Esophagus muscularis mucosa (tissue), 4 donors: ENCODE results near the gene SH3BP2. TPM values are rescaled to one million over a fixed set of nuclear protein-coding genes. Genes with fewer than 3 reads are reported as not detected.
A peak's percentile ranks its signal among the peaks of the same experiment; 100 is the strongest.

Experiments used
- DNase-seq: peaks from one replicate; pipeline ENCODE4 v3.0.0-alpha.2; 2017; ENCODE audit errors: extremely low spot score
- H3K27ac ChIP-seq, 4 donors: fragments of 200-600 bp; sonication (generic); replicated peaks in 1 of 4; 1 replicate in 3 of 4; 2 replicates in 1 of 4; pipeline ENCODE4 v1.5.1; 2016 to 2019; ENCODE audit warnings: mild to moderate bottlenecking in 1 of 4
- H3K27me3 ChIP-seq, 4 donors: fragments of 200-600 bp; sonication (generic); one replicate each; pipeline versions ENCODE4 v1.5.1 to v1.6.0; 2016 to 2019
- H3K36me3 ChIP-seq, 4 donors: fragments of 200-600 bp; sonication (generic); one replicate each; pipeline ENCODE4 v1.5.1; 2016 to 2019
- H3K4me1 ChIP-seq, 4 donors: fragments of 200-600 bp; sonication (generic); one replicate each; pipeline ENCODE4 v1.5.1; 2016 to 2019
- H3K4me3 ChIP-seq, 4 donors: fragments of 200-600 bp; sonication (generic); 1 replicate in 2 of 4; 2 replicates in 2 of 4; pipeline ENCODE4 v1.5.1; 2016 to 2019; ENCODE audit warnings: mild to moderate bottlenecking in 4 of 4, moderate library complexity in 1 of 4
- H3K9me3 ChIP-seq, 4 donors: fragments of 200-600 bp; sonication (generic); 1 replicate in 3 of 4; 2 replicates in 1 of 4; pipeline ENCODE4 v1.5.1; 2016 to 2019
- CTCF ChIP-seq, 3 experiments: fragments of 200-600 bp in 2 of 3; fragments of 450-650 bp in 1 of 3; sonication (generic) in 2 of 3; IDR thresholded peaks; one replicate each; pipeline ENCODE4 v1.5.1; 2017 to 2019; ENCODE audit warnings: antibody characterized with exemption in 3 of 3, mild to moderate bottlenecking in 2 of 3, moderate library complexity in 1 of 3
- EP300 ChIP-seq: sonication (generic); formaldehyde crosslinking; IDR thresholded peaks from one replicate; pipeline ENCODE4 v1.6.1; 2017; ENCODE audit warnings: antibody characterized with exemption
- POLR2A ChIP-seq: fragments of 450-650 bp; IDR thresholded peaks from one replicate; pipeline ENCODE4 v1.6.1; 2017; ENCODE audit warnings: antibody characterized with exemption, moderate library complexity, mild to moderate bottlenecking, low read depth
- POLR2AphosphoS5 ChIP-seq, 2 donors: sonication (generic); formaldehyde crosslinking; IDR thresholded peaks; one replicate each; pipeline ENCODE4 v1.6.1; 2017; ENCODE audit warnings: antibody characterized with exemption in 2 of 2
- WGBS: methylation state at CpG from one replicate; pipeline ENCODE4 v1.1.5; 2018; 5-methylcytosine and 5-hydroxymethylcytosine counted together
- intact Hi-C: fragments of 100-400 bp; cut with DNase I; formaldehyde crosslinking; loops from one replicate; pipeline ENCODE4 v1.15.1; 2023
- total RNA-seq, 4 donors: library from RNA; depleted of rRNA; stranded (reverse); fragments of >200 nt; gene quantifications; one replicate each; pipeline versions ENCODE4 v1.1.0 to v1.2.1, GENCODE V29; 2016

The SH3BP2 gene
- total RNA-seq, 4 donors from 2014 or later = 25.2 to 34.5 (median 31.5) TPM

DNA sequence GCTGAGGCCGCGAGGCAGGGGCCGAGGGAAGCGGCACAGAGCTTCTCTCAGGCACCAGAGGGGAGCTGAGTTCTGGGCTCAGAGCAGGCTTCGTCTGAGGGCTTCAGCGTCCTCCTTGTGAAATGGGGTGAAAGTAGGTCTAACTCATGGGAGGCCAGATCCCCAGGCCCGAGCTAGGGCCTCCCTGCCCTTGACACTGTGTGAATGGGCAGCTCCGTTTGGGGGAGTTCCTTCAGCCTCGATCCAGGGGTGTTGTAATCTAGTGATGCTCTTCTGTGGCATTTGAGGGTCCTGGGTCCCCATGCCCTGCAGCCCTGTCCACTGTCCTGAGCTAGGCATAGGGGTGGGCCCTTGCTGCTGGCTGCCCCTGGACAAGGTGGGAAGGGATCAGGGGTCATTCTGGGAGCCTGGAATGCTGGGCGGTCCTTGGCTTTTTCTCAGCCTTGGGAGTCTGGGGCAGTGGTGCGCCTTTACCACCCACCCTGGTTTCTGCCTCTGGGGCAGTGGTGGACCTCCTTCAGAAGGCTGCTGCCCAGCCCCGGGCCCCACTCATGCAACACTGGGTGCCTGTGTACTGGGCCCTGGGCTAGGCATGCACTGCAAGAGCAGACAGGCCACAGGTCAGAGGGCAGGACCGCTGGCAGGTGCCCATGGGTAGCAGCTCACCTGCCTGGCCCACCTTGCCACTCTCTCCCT is 4.1 kb downstream of the SH3BP2 start:
- 83% methylated on average over 8 of the region's 13 CpGs for WGBS
- no peaks in the 10 kb centered on the region for H3K36me3 ChIP-seq
- no peak for DNase-seq
- no peaks in the 10 kb centered on the region for H3K27me3 ChIP-seq
- H3K9me3 ChIP-seq = no peaks in the 10 kb centered on the region
- peaks cover 92 to 100% (median 99%) of the 10 kb centered on the region in 4 donors for H3K4me1 ChIP-seq
- H3K27ac ChIP-seq = peak overlapping the region; percentile 67 to 82 (median 80)
- intact Hi-C loops = no loop called here
- no peak overlapping the region for H3K4me3 ChIP-seq
- TF ChIP-seq POLR2AphosphoS5 (IDR thresholded peaks at IDR 0.05) = no peak
- TF ChIP-seq CTCF (IDR thresholded peaks at IDR 0.05) = no peak
- no peak for TF ChIP-seq EP300
- no peak for TF ChIP-seq POLR2A

DNA sequence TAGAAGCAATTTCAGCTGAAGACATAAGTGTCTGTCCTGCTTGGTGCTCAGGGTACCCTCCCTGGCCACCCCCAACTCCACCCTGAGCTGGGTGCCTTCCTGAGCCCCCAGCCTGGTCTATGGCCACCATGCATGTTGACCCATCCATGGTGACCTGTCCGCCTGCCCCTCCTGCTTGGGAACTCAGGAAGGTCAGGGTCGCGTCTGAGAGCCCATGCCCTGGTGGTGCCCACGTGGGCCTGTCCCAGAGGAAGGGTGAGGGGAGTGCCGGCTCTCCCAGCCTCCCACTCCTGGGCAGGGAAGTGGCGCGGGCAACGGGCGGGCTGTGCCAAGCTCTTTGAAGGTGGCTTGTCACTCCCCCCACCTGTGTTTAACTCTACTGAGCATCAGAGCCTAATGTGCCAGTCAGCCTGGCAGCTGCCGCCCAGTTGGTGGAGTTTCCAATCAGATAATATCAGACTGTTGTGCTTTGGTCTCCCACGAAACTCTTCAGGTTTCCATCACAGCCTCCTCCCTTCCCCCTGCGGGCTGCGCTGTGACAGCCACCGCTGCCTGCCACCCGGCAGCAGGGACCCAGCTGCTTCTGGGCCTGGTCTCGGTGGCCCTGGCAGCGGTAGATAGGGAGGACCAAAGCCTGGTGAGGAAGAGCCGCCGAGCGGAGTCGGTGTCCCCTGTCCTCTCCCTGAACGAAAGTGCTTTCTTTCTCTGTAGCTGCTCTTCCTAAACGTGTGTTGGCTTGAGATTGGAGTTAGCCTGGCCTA is 4.8 kb downstream of the SH3BP2 start:
- H3K4me3 ChIP-seq = peak overlapping the region in 2 of 4 donors; percentile 2 to 28
- no peaks in the 10 kb centered on the region for H3K36me3 ChIP-seq
- DNase-seq = no peak
- H3K27ac ChIP-seq = peak overlapping the region; percentile 67 to 82 (median 80)
- H3K9me3 ChIP-seq = no peaks in the 10 kb centered on the region
- intact Hi-C loops = no loop called here
- H3K4me1 ChIP-seq = peaks cover 89 to 97% (median 96%) of the 10 kb centered on the region in 4 donors
- H3K27me3 ChIP-seq = no peaks in the 10 kb centered on the region
- 70% methylated on average over 14 of the region's 23 CpGs for WGBS
- TF ChIP-seq POLR2AphosphoS5 (IDR thresholded peaks at IDR 0.05) (no peak), POLR2A (no peak), EP300 (no peak), CTCF (IDR thresholded peaks at IDR 0.05) (no peak)

- WGBS = 42% methylated on average over 12 of the region's 29 CpGs
- H3K9me3 ChIP-seq = no peaks in the 10 kb centered on the region
- H3K27me3 ChIP-seq = no peaks in the 10 kb centered on the region
- peaks cover 96 to 97% (median 97%) of the 10 kb centered on the region in 4 donors for H3K4me1 ChIP-seq
- no peaks in the 10 kb centered on the region for H3K36me3 ChIP-seq
- no peak for TF ChIP-seq EP300
- no peak for TF ChIP-seq POLR2A
- TF ChIP-seq POLR2AphosphoS5 (IDR thresholded peaks at IDR 0.05) = peak; percentile 26 to 51
- H3K27ac ChIP-seq = peak overlapping the region; percentile 67 to 82 (median 80)
- peak overlapping the region; percentile 25 to 48 (median 28) for H3K4me3 ChIP-seq
- no peak for DNase-seq
- intact Hi-C loops = no loop called here
Observed at GRCh38 chr4:2798399-2799223, 5.7 kb downstream of the SH3BP2 start.

GRCh38 chr4:2799224-2799911 is 6.5 kb downstream of the SH3BP2 start:
- H3K27ac ChIP-seq = peak overlapping the region; percentile 67 to 82 (median 80)
- no peaks in the 10 kb centered on the region for H3K27me3 ChIP-seq
- peak overlapping the region; percentile 25 to 48 (median 28) for H3K4me3 ChIP-seq
- TF ChIP-seq POLR2AphosphoS5 (IDR thresholded peaks at IDR 0.05) = no peak
- no peak for TF ChIP-seq CTCF (IDR thresholded peaks at IDR 0.05)
- no peak for TF ChIP-seq POLR2A
- TF ChIP-seq EP300 = no peak
- WGBS = 76% methylated on average over 8 of the region's 14 CpGs
- H3K36me3 ChIP-seq = no peaks in the 10 kb centered on the region
- intact Hi-C loops = no loop called here
- H3K4me1 ChIP-seq = peaks cover 96 to 97% (median 97%) of the 10 kb centered on the region in 4 donors
- H3K9me3 ChIP-seq = no peaks in the 10 kb centered on the region
- DNase-seq = no peak
